IMR-90 (cell line): ENCODE results near the gene SURF1.

Experiments
- BHLHE40 ChIP-seq: fragments of 150-350 bp; IDR thresholded peaks from 2 replicates; pipeline ENCODE4 v1.6.1; 2016; ENCODE audit warnings: mild to moderate bottlenecking, low read depth, low read length
- CEBPB ChIP-seq: IDR thresholded peaks from 2 replicates; pipeline ENCODE4 v1.6.1; 2012; ENCODE audit warnings: low read depth, low read length, improper control_type of control experiment
- CHD1 ChIP-seq: IDR thresholded peaks from 2 replicates; pipeline ENCODE4 v1.6.1; 2012; ENCODE audit warnings: low read depth, low read length, improper control_type of control experiment
- CTCF ChIP-seq: conservative IDR thresholded peaks from 2 replicates; pipeline ENCODE4 v1.5.1; 2012; ENCODE audit warnings: mild to moderate bottlenecking, low read depth, low read length, improper control_type of control experiment
- FOS ChIP-seq: fragments of 150-350 bp; IDR thresholded peaks from 2 replicates; pipeline ENCODE4 v1.6.1; 2016; ENCODE audit warnings: low read depth, low read length
- MAFK ChIP-seq: IDR thresholded peaks from 2 replicates; pipeline ENCODE4 v1.6.1; 2012; ENCODE audit warnings: low read depth, low read length, improper control_type of control experiment
- MAZ ChIP-seq: IDR thresholded peaks from 2 replicates; pipeline ENCODE4 v1.6.1; 2012; ENCODE audit warnings: low read depth, mild to moderate bottlenecking, low read length, improper control_type of control experiment, moderate library complexity, borderline replicate concordance
- MXI1 ChIP-seq: IDR thresholded peaks from 2 replicates; pipeline ENCODE4 v1.6.1; 2012; ENCODE audit warnings: low read depth, mild to moderate bottlenecking, low read length, moderate library complexity, borderline replicate concordance
- NFE2L2 ChIP-seq: fragments of 150-350 bp; IDR thresholded peaks from 2 replicates; pipeline ENCODE4 v1.6.1; 2016; ENCODE audit warnings: low read depth, mild to moderate bottlenecking, low read length
- POLR2A ChIP-seq: IDR thresholded peaks from 2 replicates; pipeline ENCODE4 v1.6.1; 2012; ENCODE audit warnings: mild to moderate bottlenecking, low read depth, low read length
- SMC3 ChIP-seq: fragments of 150-350 bp; IDR thresholded peaks from 2 replicates; pipeline ENCODE4 v1.6.1; 2016; ENCODE audit warnings: low read depth, mild to moderate bottlenecking, antibody characterized with exemption, low read length, moderate library complexity

- TF ChIP-seq CTCF (no peak), POLR2A (no peak), NFE2L2 (no peak), BHLHE40 (no peak), MXI1 (no peak), SMC3 (no peak), MAFK (no peak), CHD1 (no peak), MAZ (no peak), CEBPB (no peak), FOS (no peak)
Observed at GRCh38 chr9:133321411-133321935, 34.8 kb downstream of the SURF1 start.
